Progenitor cell of endocrine pancreas (in vitro differentiated cells): ENCODE measurements around the gene MKNK1. TPM values are rescaled to one million over a fixed set of nuclear protein-coding genes. Genes with fewer than 3 reads are reported as not detected.

ENCODE experiments used
- DNase-seq: peaks from one replicate; pipeline ENCODE4 v3.0.0; 2021; ENCODE audit warnings: low spot score; ENCODE audit not compliant: unreplicated experiment
- H3K27ac Mint-ChIP-seq: 2 replicates; pipeline ENCODE4 v1.8.0; 2021; ENCODE audit warnings: mild to moderate bottlenecking, moderate library complexity, mixed read lengths
- H3K27me3 Mint-ChIP-seq: 2 replicates; pipeline ENCODE4 v1.8.0; 2021; ENCODE audit warnings: mixed read lengths
- H3K36me3 Mint-ChIP-seq: 2 replicates; pipeline ENCODE4 v1.8.0; 2022; ENCODE audit warnings: mixed read lengths; ENCODE audit not compliant: insufficient read depth
- H3K4me1 Mint-ChIP-seq: 2 replicates; pipeline ENCODE4 v1.8.0; 2021; ENCODE audit warnings: low read depth, mixed read lengths
- H3K4me3 Mint-ChIP-seq: 2 replicates; pipeline ENCODE4 v1.8.0; 2021; ENCODE audit warnings: low read depth, mild to moderate bottlenecking, moderate library complexity, mixed read lengths
- H3K9me3 Mint-ChIP-seq: 2 replicates; pipeline ENCODE4 v1.8.0; 2021; ENCODE audit warnings: low read depth, mixed read lengths
- total RNA-seq: library from RNA; stranded (reverse); gene quantifications from 2 replicates; pipeline ENCODE4 v1.2.1, GENCODE V29; 2021
- TF ChIP-seq, protein P1 (sequence below): fragments of 200-600 bp; sonication (generic); IDR thresholded peaks from one replicate; pipeline ENCODE4 v1.5.0; 2021; ENCODE audit warnings: antibody characterized with exemption, mild to moderate bottlenecking; ENCODE audit not compliant: unreplicated experiment

MKNK1 gene
- total RNA-seq, 1 donor from 2014 or later, result 29.3 TPM

DNA sequence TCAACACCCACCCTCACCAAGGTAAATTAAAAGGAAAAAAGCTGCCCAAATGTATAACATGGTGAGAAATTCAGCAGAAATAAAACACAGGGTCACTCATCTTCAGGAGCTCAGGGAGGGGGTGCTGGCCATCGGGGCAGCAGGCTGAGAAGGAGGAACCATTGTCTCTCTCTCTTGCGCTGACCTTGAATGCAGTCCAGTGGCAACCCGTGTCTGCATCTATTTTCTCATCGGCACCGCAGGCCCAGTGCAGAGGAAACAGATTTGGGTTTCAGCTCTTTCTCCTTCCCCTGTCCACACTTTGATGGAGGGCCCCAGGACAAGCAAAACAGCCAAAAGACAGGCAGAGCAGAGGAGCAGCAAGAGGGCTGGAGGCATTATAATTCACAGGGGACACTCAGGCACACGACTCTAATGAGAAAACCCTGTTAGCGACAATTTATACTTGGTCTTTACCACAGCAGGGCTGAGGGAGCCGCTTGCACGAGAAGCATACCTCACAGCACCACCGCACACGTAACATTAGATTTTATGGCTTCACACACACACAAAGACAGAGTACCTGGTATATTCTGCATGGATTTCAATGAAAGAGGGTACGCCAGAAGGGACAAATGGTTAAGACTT is 18.6 kb downstream of the MKNK1 start:
- TF ChIP-seq, protein P1, sequence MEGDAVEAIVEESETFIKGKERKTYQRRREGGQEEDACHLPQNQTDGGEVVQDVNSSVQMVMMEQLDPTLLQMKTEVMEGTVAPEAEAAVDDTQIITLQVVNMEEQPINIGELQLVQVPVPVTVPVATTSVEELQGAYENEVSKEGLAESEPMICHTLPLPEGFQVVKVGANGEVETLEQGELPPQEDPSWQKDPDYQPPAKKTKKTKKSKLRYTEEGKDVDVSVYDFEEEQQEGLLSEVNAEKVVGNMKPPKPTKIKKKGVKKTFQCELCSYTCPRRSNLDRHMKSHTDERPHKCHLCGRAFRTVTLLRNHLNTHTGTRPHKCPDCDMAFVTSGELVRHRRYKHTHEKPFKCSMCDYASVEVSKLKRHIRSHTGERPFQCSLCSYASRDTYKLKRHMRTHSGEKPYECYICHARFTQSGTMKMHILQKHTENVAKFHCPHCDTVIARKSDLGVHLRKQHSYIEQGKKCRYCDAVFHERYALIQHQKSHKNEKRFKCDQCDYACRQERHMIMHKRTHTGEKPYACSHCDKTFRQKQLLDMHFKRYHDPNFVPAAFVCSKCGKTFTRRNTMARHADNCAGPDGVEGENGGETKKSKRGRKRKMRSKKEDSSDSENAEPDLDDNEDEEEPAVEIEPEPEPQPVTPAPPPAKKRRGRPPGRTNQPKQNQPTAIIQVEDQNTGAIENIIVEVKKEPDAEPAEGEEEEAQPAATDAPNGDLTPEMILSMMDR, result no peak
- H3K36me3 Mint-ChIP-seq, result peaks cover 14% of the 10 kb centered on the region
- H3K27ac Mint-ChIP-seq, result no peak overlapping the region
- peaks cover 4% of the 10 kb centered on the region for H3K4me1 Mint-ChIP-seq
- no peak overlapping the region for H3K4me3 Mint-ChIP-seq
- H3K27me3 Mint-ChIP-seq, result no peaks in the 10 kb centered on the region
- no peak for DNase-seq
- no peaks in the 10 kb centered on the region for H3K9me3 Mint-ChIP-seq

DNA sequence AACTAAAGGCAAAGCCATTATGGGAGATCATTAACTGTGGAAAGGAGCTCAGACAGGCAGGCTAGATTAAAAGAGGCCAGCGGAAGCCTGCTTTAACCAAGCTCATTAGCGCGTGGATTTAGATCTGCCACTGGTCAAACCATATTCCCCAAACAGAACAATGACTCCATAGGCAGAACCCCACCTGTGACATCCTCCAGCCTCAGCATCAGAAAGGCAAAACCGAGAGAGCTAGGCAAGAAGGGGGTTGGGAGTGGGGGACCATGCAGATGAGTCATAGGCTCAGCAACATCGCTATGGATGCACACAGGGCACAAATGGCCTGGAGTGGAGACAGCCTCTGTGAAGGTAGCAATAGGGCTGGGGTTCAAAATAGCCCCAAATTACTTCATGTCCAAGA is 20.6 kb downstream of the MKNK1 start:
- DNase-seq, result no peak
- no peaks in the 10 kb centered on the region for H3K9me3 Mint-ChIP-seq
- TF ChIP-seq, protein P1, result no peak
- no peaks in the 10 kb centered on the region for H3K27me3 Mint-ChIP-seq
- no peak overlapping the region for H3K4me3 Mint-ChIP-seq
- H3K4me1 Mint-ChIP-seq, result peaks cover 4% of the 10 kb centered on the region
- no peak overlapping the region for H3K27ac Mint-ChIP-seq
- H3K36me3 Mint-ChIP-seq, result peaks cover 16% of the 10 kb centered on the region

GRCh38 chr1:46582972-46583371 is 21.1 kb downstream of the MKNK1 start:
- no peak overlapping the region for H3K4me3 Mint-ChIP-seq
- H3K4me1 Mint-ChIP-seq, result peaks cover 4% of the 10 kb centered on the region
- no peaks in the 10 kb centered on the region for H3K27me3 Mint-ChIP-seq
- DNase-seq, result no peak
- TF ChIP-seq, protein P1, result no peak
- no peak overlapping the region for H3K27ac Mint-ChIP-seq
- peaks cover 18% of the 10 kb centered on the region for H3K36me3 Mint-ChIP-seq
- no peaks in the 10 kb centered on the region for H3K9me3 Mint-ChIP-seq

DNA sequence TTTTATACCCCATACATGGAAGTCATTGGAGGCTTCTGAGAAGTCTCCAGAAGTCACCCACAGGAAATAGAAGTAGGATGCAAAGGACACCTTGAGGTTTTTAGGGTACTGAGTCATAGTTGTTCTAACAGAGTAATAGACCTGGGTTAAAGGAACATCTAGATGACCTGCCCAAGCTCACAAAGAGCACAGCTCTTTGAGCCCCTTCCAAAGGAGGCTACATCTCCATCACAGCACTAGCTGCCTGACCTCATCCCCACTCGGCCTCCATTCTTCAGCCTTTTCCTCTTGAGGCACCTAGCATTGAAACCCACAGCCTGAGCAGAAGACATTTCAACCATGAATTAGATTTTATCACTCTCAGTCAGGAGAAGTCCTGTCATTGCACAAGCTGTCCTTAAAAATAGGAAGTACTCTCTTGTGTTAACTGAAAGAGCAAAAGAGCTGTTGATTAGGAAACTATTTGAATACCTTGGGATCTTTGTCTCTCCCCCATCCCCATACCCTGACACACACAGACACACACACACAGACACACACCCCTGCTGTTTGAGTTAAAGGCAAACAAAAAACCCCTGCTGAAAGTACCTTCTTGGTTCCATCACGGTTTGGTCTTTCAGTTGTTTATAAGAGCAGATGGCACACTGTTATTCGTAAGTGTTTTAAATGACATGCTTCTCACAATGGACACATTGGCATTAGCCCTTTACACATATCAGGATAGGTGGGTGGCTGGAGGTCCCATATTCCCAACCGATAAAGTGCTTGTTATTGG is 22.2 kb downstream of the MKNK1 start:
- H3K27me3 Mint-ChIP-seq, result no peaks in the 10 kb centered on the region
- DNase-seq, result no peak
- H3K4me1 Mint-ChIP-seq, result peaks cover 4% of the 10 kb centered on the region
- TF ChIP-seq, protein P1, result no peak
- no peaks in the 10 kb centered on the region for H3K9me3 Mint-ChIP-seq
- no peak overlapping the region for H3K27ac Mint-ChIP-seq
- H3K36me3 Mint-ChIP-seq, result peaks cover 20% of the 10 kb centered on the region
- H3K4me3 Mint-ChIP-seq, result no peak overlapping the region

GRCh38 chr1:46580140-46580903 is 23.7 kb downstream of the MKNK1 start:
- H3K27ac Mint-ChIP-seq, result no peak overlapping the region
- H3K4me3 Mint-ChIP-seq, result no peak overlapping the region
- H3K9me3 Mint-ChIP-seq, result no peaks in the 10 kb centered on the region
- no peaks in the 10 kb centered on the region for H3K27me3 Mint-ChIP-seq
- no peak for DNase-seq
- TF ChIP-seq, protein P1, result no peak
- peaks cover 14% of the 10 kb centered on the region for H3K4me1 Mint-ChIP-seq
- peaks cover 21% of the 10 kb centered on the region for H3K36me3 Mint-ChIP-seq
